ENCODE measurements around the gene SOX10.

The SOX10 gene

GRCh38 chr22:37943136-37943824, 41.1 kb downstream of the SOX10 start:
- Histone ChIP-seq H3K4me1 (ENCODE audit: insufficient read depth, low read length) (no peaks in the 10 kb centered on the region), H3K9ac (ENCODE audit: low read depth, low read length) (no peak overlapping the region), H3K36me3 (ENCODE audit: insufficient read depth, low read length) (peaks cover 4% of the 10 kb centered on the region), H3K27me3 (ENCODE audit: insufficient read depth, low read length, poor library complexity) (no peaks in the 10 kb centered on the region), H3K79me2 (ENCODE audit: insufficient read depth, low read length) (no peaks in the 10 kb centered on the region), H3K4me2 (ENCODE audit: insufficient read depth, low read length) (no peak overlapping the region), H2AFZ (ENCODE audit: low read depth, low read length) (no peak overlapping the region), H3K4me3 (ENCODE audit: low read depth in 1 of 2, low read length in 2 of 2) (no peak overlapping the region), H3K27ac (ENCODE audit: low read length) (no peak overlapping the region), H4K20me1 (ENCODE audit: insufficient read depth, low read length) (no peaks in the 10 kb centered on the region), H3K9me3 (ENCODE audit: insufficient read depth, low read length, severe bottlenecking) (no peaks in the 10 kb centered on the region)
- TF ChIP-seq CTCF (IDR thresholded peaks at IDR 0.05; ENCODE audit: borderline replicate concordance, extremely low read depth, low read length, poor library complexity, severe bottlenecking) (no peak), EZH2 (IDR thresholded peaks at IDR 0.05; ENCODE audit: borderline replicate concordance, low read depth, low read length, severe bottlenecking) (no peak)
- DNase-seq (no peak), ATAC-seq (ENCODE audit: insufficient read depth, low read depth) (no peak)

GRCh38 chr22:37942133-37942532, 42.2 kb downstream of the SOX10 start:
- TF ChIP-seq CTCF (IDR thresholded peaks at IDR 0.05; ENCODE audit: borderline replicate concordance, extremely low read depth, low read length, poor library complexity, severe bottlenecking) (no peak), EZH2 (IDR thresholded peaks at IDR 0.05; ENCODE audit: borderline replicate concordance, low read depth, low read length, severe bottlenecking) (no peak)
- Histone ChIP-seq H4K20me1 (ENCODE audit: insufficient read depth, low read length) (no peaks in the 10 kb centered on the region), H3K9me3 (ENCODE audit: insufficient read depth, low read length, severe bottlenecking) (no peaks in the 10 kb centered on the region), H3K79me2 (ENCODE audit: insufficient read depth, low read length) (no peaks in the 10 kb centered on the region), H3K27me3 (ENCODE audit: insufficient read depth, low read length, poor library complexity) (no peaks in the 10 kb centered on the region), H3K9ac (ENCODE audit: low read depth, low read length) (no peak overlapping the region), H2AFZ (ENCODE audit: low read depth, low read length) (no peak overlapping the region), H3K36me3 (ENCODE audit: insufficient read depth, low read length) (peaks cover 10% of the 10 kb centered on the region), H3K4me3 (ENCODE audit: low read depth in 1 of 2, low read length in 2 of 2) (no peak overlapping the region), H3K27ac (ENCODE audit: low read length) (no peak overlapping the region), H3K4me2 (ENCODE audit: insufficient read depth, low read length) (no peak overlapping the region), H3K4me1 (ENCODE audit: insufficient read depth, low read length) (no peaks in the 10 kb centered on the region)
- no peak for ATAC-seq (ENCODE audit: insufficient read depth, low read depth)
- no peak for DNase-seq

- no peak overlapping the region for H2AFZ ChIP-seq (ENCODE audit: low read depth, low read length)
- no peaks in the 10 kb centered on the region for H3K9me3 ChIP-seq (ENCODE audit: insufficient read depth, low read length, severe bottlenecking)
- TF ChIP-seq EZH2 (IDR thresholded peaks at IDR 0.05; ENCODE audit: borderline replicate concordance, low read depth, low read length, severe bottlenecking) (no peak), CTCF (IDR thresholded peaks at IDR 0.05; ENCODE audit: borderline replicate concordance, extremely low read depth, low read length, poor library complexity, severe bottlenecking) (no peak)
- no peak overlapping the region for H3K9ac ChIP-seq (ENCODE audit: low read depth, low read length)
- H3K36me3 ChIP-seq (ENCODE audit: insufficient read depth, low read length) = peaks cover 10% of the 10 kb centered on the region
- no peaks in the 10 kb centered on the region for H3K79me2 ChIP-seq (ENCODE audit: insufficient read depth, low read length)
- DNase-seq = no peak
- no peak overlapping the region; the same call in 1 of the 2 replicates for H3K27ac ChIP-seq (ENCODE audit: low read length)
- no peaks in the 10 kb centered on the region for H3K27me3 ChIP-seq (ENCODE audit: insufficient read depth, low read length, poor library complexity)
- no peak overlapping the region for H3K4me3 ChIP-seq (ENCODE audit: low read depth in 1 of 2, low read length in 2 of 2)
- no peaks in the 10 kb centered on the region for H4K20me1 ChIP-seq (ENCODE audit: insufficient read depth, low read length)
- no peak overlapping the region for H3K4me2 ChIP-seq (ENCODE audit: insufficient read depth, low read length)
- ATAC-seq (ENCODE audit: insufficient read depth, low read depth) = no peak
- H3K4me1 ChIP-seq (ENCODE audit: insufficient read depth, low read length) = no peaks in the 10 kb centered on the region
Observed at GRCh38 chr22:37940698-37941376, 43.5 kb downstream of the SOX10 start.
